Esophagus squamous epithelium (tissue), 5 donors: ENCODE measurements around the gene SPAST. TPM values are rescaled to one million over a fixed set of nuclear protein-coding genes. Genes with fewer than 3 reads are reported as not detected.
"Not testable (repeated sequence)": the region's sequence is repeated elsewhere in the genome, so short reads cannot be mapped to it uniquely, and the experiment has no call there.

Source experiments
- DNase-seq: peaks from one replicate; lab custom pipeline; 2025; lab: John Stamatoyannopoulos, UW
- H3K27ac ChIP-seq, 4 donors: fragments of 200-600 bp; sonication (generic); one replicate each; pipeline ENCODE4 v1.5.1; 2016 to 2019; ENCODE audit warnings: mild to moderate bottlenecking in 1 of 4
- H3K27me3 ChIP-seq, 4 donors: fragments of 200-600 bp; sonication (generic); 1 replicate in 3 of 4; 2 replicates in 1 of 4; pipeline versions ENCODE4 v1.5.1 to v1.6.0; 2017 to 2021; ENCODE audit warnings: antibody characterized with exemption in 1 of 4
- H3K36me3 ChIP-seq, 3 donors: fragments of 200-600 bp; sonication (generic); one replicate each; pipeline ENCODE4 v1.5.1; 2016 to 2019
- H3K4me1 ChIP-seq, 3 donors: fragments of 200-600 bp; sonication (generic); one replicate each; pipeline ENCODE4 v1.5.1; 2017 to 2019
- H3K4me3 ChIP-seq, 4 donors: fragments of 200-600 bp; sonication (generic); 1 replicate in 3 of 4; 2 replicates in 1 of 4; pipeline ENCODE4 v1.5.1; 2016 to 2019; ENCODE audit warnings: mild to moderate bottlenecking in 2 of 4, moderate library complexity in 1 of 4
- H3K9me3 ChIP-seq, 3 donors: fragments of 200-600 bp; sonication (generic); one replicate each; pipeline ENCODE4 v1.5.1; 2016 to 2019
- CTCF ChIP-seq, 6 experiments: fragments of 450-650 bp in 4 of 6; fragments of 200-600 bp in 2 of 6; sonication (generic) in 2 of 6; IDR thresholded peaks; one replicate each; pipeline ENCODE4 v1.5.1; 2016 to 2019; ENCODE audit warnings: antibody characterized with exemption in 6 of 6, mild to moderate bottlenecking in 4 of 6, moderate library complexity in 4 of 6
- POLR2A ChIP-seq, 4 donors: fragments of 450-650 bp; IDR thresholded peaks; one replicate each; pipeline ENCODE4 v1.6.1; 2017; ENCODE audit warnings: antibody characterized with exemption in 4 of 4, mild to moderate bottlenecking in 4 of 4, moderate library complexity in 3 of 4
- WGBS, 2 donors: methylation state at CpG; one replicate each; pipeline ENCODE4 v1.1.5; 2018; 5-methylcytosine and 5-hydroxymethylcytosine counted together
- intact Hi-C: fragments of 100-400 bp; cut with DNase I; formaldehyde crosslinking; loops from one replicate; pipeline ENCODE4 v1.15.0; 2022
- total RNA-seq, 4 donors: library from RNA; depleted of rRNA; stranded (reverse); fragments of >200 nt; gene quantifications; one replicate each; pipeline ENCODE4 v1.1.0, GENCODE V29; 2016
- donor health status: DM: yes; HTN: yes; CAD: no.

SPAST gene
- total RNA-seq, 4 donors from 2014 or later = 13.1 to 19.4 (median 14.4) TPM

- DNase-seq = no peak
- intact Hi-C loops = no loop called here
- Histone ChIP-seq H3K27ac (no peak overlapping the region), H3K4me1 (no peaks in the 10 kb centered on the region), H3K9me3 (no peaks in the 10 kb centered on the region), H3K4me3 (no peak overlapping the region), H3K27me3 (no peaks in the 10 kb centered on the region), H3K36me3 (peaks cover 0 to 95% (median 0%) of the 10 kb centered on the region in 3 donors)
- 95% methylated on average over 1 of the region's 1 CpG for WGBS, 2 donors
- TF ChIP-seq POLR2A (IDR thresholded peaks at IDR 0.05) = no peak
- TF ChIP-seq CTCF (IDR thresholded peaks at IDR 0.05) = no peak
Observed at GRCh38 chr2:32128636-32129035, 65.3 kb downstream of the SPAST start.

- no peak for TF ChIP-seq CTCF (IDR thresholded peaks at IDR 0.05)
- TF ChIP-seq POLR2A (IDR thresholded peaks at IDR 0.05) = no peak
- peaks cover 0 to 94% (median 0%) of the 10 kb centered on the region in 3 donors for H3K36me3 ChIP-seq
- no peaks in the 10 kb centered on the region for H3K27me3 ChIP-seq
- H3K9me3 ChIP-seq = no peaks in the 10 kb centered on the region
- WGBS, 2 donors = 88 to 93% methylated on average over 2 of the region's 2 CpGs
- H3K4me3 ChIP-seq = no peak overlapping the region
- intact Hi-C loops = no loop called here
- H3K27ac ChIP-seq = no peak overlapping the region
- H3K4me1 ChIP-seq = no peaks in the 10 kb centered on the region
- DNase-seq = no peak
Observed at GRCh38 chr2:32129086-32129485, 65.7 kb downstream of the SPAST start.

- DNase-seq = no peak
- Histone ChIP-seq H3K4me3 (no peak overlapping the region), H3K27me3 (no peaks in the 10 kb centered on the region), H3K27ac (no peak overlapping the region), H3K36me3 (peaks cover 0 to 83% (median 0%) of the 10 kb centered on the region in 3 donors), H3K4me1 (no peaks in the 10 kb centered on the region), H3K9me3 (no peaks in the 10 kb centered on the region)
- intact Hi-C loops = no loop called here
- WGBS, 2 donors = 81 to 94% methylated on average over 8 of the region's 8 CpGs
- TF ChIP-seq CTCF (IDR thresholded peaks at IDR 0.05) (peak in 3 of 6 experiments; percentile 8 to 46 (median 34)), POLR2A (IDR thresholded peaks at IDR 0.05) (no peak)
Observed at GRCh38 chr2:32135409-32135808, 72.1 kb downstream of the SPAST start.

GRCh38 chr2:32136097-32136496, 72.7 kb downstream of the SPAST start:
- no peaks in the 10 kb centered on the region for H3K4me1 ChIP-seq
- H3K9me3 ChIP-seq = no peaks in the 10 kb centered on the region
- 85 to 90% methylated on average over 4 of the region's 4 CpGs for WGBS, 2 donors
- peaks cover 0 to 81% (median 0%) of the 10 kb centered on the region in 3 donors for H3K36me3 ChIP-seq
- no peaks in the 10 kb centered on the region for H3K27me3 ChIP-seq
- TF ChIP-seq POLR2A (IDR thresholded peaks at IDR 0.05) (no peak), CTCF (IDR thresholded peaks at IDR 0.05) (no peak)
- H3K27ac ChIP-seq = no peak overlapping the region
- no peak for DNase-seq
- H3K4me3 ChIP-seq = no peak overlapping the region
- intact Hi-C loops = no loop called here

GRCh38 chr2:32151544-32151943, 88.2 kb downstream of the SPAST start:
- H3K9me3 ChIP-seq, intact Hi-C loops, H3K27ac ChIP-seq, H3K4me3 ChIP-seq, DNase-seq, H3K27me3 ChIP-seq, H3K4me1 ChIP-seq: not testable (repeated sequence)
- 94 to 99% methylated on average over 14 of the region's 14 CpGs for WGBS, 2 donors
- peaks cover 0 to 95% (median 5%) of the 10 kb centered on the region in 3 donors for H3K36me3 ChIP-seq

- H3K36me3 ChIP-seq = peaks cover 0 to 19% (median 0%) of the 10 kb centered on the region in 3 donors
- no peak overlapping the region for H3K4me3 ChIP-seq
- no peaks in the 10 kb centered on the region for H3K27me3 ChIP-seq
- H3K4me1 ChIP-seq = peaks cover 0 to 7% (median 0%) of the 10 kb centered on the region in 3 donors
- 86 to 100% methylated on average over 2 of the region's 2 CpGs for WGBS, 2 donors
- TF ChIP-seq CTCF (IDR thresholded peaks at IDR 0.05) (no peak), POLR2A (IDR thresholded peaks at IDR 0.05) (no peak)
- DNase-seq = no peak
- H3K27ac ChIP-seq = no peak overlapping the region
- H3K9me3 ChIP-seq = no peaks in the 10 kb centered on the region
- intact Hi-C loops = no loop called here
Observed at GRCh38 chr2:32159678-32160077, 96.3 kb downstream of the SPAST start.
